NCI-H2171 (cell line): ENCODE data around the gene PTPN5.

Source experiments
- DNase-seq: peaks from one replicate; lab custom pipeline; 2025; lab: John Stamatoyannopoulos, UW

Gene PTPN5

DNA sequence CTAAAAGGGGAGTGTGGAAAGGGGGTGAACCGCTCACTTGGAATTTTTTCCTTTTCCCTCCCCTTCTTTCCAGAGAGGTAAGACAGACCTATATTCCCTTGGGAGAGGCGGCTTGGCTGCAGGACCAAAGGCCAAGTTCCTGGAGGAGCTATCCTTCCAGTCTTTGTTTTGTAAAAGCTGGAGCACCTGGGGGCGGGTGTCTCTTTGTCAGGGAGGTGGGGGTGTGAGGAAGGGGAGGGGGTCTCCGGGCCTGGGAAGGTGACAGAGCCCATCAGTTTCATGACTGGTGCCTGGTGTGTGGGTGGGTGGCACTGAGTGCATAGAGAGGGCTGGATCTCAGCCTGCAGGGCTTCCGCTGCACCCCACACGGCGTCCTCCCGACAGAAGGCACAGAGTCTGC lies 18.5 kb downstream of the PTPN5 start:
- DNase-seq, result no peak

DNA sequence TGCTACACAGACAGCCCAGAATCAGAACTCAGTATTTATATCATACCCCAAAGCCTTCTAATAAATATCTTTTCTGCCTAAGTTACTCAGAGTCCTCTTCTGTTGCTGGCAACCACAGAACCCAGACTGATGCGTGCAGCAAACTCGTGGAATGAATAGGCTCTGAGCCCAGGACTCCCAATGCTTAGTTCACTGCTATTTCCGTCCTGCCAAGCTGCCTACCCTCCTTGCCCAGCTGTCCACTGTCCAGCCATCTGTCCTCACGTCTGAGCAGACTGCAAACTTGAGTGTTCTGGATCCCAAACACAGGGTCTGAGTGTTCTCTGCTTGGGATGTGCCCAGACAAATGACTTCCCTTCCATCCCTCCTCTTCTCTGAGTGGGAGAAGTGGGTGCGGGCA lies 19.4 kb downstream of the PTPN5 start:
- no peak for DNase-seq

DNA sequence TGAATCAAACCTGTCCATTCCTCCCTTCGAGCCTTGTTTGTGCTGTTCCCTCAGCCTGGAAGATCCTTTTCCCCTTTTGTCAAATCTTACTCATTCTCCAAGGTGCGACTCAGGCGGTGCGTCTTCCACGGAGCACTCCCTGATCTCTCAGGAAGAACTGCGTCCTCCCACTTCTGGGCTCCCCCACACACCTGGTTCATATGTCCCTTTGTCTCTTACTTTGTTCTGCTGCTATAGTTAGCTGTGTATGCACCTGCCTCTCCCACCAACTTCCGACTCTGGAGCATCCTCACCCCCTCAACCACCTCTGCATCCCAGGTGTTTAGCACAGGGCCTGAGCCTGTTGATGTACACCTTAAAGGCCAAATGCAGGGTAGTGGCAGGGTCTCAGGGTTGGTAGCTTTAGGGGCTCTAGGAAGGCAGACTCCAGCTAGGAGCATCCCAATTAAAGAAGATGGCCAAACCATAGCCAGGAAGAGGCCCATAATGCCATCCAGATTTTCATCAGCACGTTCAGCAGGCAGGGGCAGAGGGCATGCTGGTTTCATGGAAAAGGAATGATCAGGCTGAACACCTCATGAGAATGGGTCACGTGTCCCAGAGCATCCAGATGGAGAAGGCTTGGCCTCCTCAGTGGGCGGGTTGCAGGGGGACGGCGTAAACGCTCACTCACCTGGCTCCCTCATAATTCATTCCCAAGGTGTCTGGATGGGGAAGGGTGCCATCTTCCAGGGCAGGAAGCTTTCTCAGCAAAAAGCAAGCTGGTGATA lies 20.1 kb downstream of the PTPN5 start:
- DNase-seq, result no peak

DNA sequence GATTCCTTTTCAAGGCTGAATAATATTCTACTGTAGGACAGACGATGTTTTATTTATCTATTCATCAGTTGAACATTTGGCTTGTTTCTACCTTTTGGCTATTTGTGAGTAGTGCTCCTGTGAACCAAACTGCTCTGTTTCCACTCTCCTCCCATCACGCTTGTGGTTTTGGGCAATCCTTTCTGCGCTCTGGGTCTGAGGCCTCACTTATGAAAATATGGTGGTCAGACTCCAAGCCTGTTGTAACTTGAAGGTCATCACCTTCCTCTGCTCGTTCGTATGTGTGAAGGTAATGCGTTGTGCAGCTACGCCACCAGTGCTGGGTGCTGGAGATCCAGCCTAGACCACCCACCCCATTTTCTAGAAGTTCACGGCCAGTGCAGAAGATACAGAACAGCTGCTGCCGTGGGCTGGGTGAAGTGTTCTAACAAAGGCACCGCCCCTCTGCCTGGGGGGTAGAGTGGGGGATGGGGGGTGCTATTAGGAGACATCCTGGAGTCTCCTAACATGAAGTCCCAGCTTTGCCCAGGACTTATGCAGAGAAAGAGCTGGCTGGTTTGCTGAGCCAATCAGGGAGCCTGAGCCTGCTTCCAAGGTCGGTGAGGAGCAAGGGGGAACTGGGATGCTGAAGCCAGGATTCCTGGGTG lies 21.0 kb downstream of the PTPN5 start:
- DNase-seq, result no peak

DNA sequence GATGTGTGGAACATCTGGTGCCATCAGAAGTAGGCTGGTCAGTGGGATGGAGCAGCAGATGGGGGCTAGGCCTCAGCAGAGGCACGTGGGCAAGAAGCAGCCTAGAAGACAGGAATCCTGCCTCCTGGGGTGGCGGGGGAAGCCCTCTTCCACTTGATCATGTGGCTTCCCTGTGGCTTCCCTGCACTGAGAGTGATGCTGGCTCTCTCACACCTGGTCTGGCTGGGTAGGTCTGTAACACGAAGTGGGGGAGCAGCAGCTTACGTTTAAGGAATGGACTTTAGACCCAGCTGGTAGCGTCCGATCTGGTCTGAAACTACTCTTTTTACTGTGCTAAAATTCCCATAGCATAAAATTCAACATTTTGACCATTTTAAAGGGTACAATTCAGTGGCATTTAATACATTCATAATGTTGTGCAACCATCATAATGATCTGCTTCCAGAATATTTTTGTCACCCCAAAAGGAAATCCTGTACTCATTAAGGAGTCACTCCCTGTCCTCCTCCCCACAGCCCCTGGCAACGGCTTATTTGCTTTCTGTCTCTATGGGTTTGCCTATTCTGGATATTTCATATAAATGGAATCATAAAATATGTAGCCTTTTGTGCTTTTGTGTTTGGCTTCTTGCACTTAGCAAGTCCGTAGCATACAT lies 21.7 kb downstream of the PTPN5 start:
- no peak for DNase-seq

DNA sequence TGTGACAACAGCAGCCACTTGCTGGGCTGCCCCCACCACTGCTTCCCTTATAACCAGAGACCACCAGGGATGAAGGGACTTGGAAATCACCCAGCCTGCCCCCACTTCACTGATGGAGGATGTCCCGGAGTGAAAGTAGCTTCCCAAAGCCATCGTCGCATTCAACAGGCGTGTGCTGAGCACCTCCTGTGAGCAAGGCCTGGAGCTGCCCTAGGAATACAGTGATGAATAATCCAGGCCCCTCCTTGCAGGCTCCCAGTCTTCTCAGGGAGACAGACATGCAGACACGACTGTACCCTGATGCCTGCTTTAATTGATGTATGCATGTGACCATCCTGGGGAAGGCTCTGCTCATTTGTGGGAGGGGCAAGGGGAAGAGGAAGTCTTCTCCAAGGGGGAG lies 22.6 kb downstream of the PTPN5 start:
- DNase-seq, result no peak

DNA sequence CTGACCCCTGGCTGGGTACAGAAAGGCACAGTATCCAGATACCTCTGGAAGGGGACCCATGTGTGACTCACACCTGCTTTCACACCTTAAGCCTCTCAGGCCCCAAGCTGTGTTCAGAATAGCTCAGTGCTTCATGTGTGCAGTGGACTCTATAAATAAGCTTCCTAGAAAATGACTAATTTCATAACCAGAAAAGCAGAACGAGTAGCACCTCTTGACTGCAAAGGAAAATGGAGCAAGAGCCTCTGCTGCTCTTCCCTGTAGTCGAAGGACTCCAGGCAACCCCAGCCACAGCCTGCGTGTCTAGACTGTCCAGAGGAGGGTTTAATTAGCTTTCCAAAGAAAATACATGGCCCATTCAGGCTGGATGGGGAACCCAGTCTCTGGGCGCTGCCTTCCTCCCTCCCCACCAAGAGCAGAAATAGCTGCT lies 23.1 kb downstream of the PTPN5 start:
- DNase-seq, result no peak

DNA sequence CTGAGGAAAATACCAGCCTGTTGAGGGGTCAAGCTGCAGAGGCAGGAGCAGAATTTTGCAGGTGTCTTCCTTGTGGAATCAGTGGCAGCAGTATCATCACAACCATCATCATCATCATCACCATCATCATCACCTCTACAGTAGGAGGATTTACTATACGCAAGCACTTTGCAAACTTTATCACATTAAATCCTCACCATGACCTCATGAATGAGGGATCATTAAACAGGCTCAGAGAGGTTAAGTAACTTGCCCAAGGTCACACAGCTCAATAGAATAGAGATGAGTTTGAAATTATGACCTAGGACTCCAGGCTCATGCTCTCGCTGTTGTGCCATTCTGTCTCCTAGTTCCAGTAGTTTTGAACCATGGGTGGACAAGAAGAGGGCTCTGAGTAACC lies 25.6 kb downstream of the PTPN5 start:
- DNase-seq, result no peak

DNA sequence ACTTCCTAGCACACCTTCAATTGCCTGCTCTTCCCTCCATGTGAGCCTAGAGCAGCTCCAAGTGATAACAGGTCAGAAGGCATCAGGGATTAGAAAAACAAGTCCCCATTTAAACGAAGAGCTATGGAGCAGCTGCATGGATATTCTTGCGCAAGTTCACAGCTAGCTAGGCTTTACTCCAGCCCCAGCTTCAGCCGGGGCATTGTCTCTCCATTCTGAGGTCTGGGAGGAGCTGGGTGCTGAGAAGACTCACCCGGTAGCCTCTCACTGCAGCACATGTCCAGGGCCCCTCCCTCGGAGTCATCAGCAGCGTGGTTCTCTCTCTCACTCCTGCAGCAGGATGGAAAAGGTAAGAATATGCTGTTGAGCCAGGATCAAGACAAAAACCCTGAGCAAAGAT lies 26.0 kb downstream of the PTPN5 start:
- no peak for DNase-seq

DNA sequence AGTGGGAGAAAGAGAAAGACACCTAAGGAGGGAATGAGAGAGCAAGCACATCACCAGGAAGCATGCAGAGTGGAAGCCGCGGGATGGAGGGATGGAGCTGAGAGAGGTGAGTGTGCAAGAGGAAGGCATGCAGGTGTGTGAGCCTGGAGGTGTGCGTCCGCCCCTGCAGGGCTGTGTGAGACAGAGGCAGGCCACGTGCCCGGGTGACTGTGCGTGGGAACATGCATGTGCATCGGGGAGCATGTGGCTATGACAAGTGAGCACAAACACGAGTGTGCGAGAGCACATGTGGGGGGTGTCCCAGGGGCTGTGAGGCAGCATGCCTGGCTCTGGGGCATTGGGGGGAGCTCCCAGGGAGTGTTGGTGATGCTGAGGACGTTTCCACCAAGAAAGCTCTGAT lies 29.9 kb downstream of the PTPN5 start:
- no peak for DNase-seq

DNA sequence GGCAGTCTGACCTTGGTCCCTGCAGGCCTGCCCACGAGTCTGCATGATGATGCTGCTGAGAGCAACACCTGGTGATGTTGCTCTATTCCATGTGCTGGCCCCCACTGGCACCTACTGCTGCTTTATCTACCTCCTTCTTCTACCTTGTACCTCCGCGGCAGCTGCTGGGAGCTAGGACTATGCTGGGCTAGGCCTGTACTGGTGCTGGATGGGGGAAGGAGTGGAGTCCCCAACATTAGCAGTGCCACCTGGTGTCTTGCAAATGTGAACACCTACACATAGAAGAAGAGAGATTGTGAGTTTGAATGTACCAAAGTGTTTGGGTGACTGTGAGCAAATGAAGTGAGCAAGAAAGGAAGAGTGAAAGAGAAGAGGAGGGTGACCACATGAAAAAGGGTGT lies 30.5 kb downstream of the PTPN5 start:
- no peak for DNase-seq

DNA sequence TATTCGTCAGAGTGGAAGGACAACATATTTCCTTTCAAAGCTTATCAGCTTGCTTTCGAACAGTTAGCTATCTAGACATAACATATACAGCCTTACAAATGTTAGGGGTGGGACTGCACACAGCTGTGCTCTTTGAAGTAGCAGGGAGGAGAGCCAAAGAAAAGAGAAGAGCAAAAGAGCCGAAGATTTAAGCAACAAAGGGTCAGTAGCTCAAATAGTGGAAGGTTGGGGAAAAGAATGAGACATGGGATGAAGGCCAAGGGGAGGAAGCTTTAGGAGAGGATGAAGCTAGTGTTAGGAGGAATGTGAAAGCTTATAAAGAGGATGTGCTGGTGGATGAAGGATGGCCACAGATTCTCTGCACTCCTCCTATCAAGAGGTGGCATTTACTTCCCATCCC lies 33.8 kb downstream of the PTPN5 start:
- no peak for DNase-seq

DNA sequence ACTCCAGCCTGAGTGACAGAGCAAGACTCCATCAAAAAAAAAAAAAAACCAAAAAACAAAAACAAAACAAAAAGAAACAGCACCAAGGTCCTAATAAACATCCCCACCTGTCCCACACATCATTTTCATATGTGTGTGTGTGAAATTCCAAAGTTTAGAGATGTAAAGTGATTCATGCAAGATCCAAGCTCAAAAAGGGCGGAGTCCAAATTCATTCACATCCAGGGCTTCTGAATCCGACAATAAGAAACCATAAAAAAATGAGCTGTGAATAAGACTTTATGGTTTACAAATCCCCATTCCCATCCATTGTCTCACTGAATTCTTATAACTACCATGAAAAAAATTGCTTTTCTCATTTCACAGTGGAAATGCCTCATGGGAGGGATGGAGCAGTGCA lies 34.7 kb downstream of the PTPN5 start:
- no peak for DNase-seq

DNA sequence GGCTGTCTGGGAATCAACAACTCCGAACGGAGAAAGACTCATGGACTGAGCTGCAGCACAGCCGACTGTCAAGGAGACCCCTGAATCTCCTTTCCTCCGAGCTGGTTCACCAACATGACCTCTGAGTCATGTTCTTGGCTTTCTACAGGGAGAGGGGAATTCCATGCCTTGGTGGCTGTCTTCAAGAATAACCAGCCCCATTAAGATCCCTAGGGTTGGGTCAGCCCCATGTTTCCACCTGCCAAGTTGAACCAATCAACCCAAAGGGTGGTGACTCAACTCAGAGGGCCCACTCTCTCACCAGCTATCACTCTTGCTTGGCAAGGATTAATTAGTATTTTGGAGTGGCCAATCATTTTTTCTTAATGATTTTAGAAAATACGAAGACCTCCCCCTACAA lies 37.3 kb downstream of the PTPN5 start:
- no peak for DNase-seq

DNA sequence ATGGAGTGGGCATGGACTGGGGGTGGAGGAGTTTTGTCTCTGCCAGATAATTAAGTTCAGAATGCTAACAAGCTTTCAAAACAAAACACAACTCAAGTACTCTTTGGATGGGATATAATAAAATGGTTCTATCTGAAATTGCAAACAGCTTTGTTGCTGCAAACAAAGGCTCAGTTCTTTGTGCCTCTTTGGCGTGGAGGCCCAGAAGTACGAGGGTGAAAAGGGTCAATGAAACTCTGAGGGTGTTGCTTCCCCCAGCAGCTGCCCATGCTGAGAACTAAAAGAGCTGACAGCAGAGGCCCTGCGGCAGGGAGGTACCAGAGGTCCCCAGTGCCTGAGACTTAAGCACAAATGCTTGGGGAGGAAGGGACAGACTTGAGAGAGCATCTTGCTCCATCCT lies 39.1 kb downstream of the PTPN5 start:
- no peak for DNase-seq

DNA sequence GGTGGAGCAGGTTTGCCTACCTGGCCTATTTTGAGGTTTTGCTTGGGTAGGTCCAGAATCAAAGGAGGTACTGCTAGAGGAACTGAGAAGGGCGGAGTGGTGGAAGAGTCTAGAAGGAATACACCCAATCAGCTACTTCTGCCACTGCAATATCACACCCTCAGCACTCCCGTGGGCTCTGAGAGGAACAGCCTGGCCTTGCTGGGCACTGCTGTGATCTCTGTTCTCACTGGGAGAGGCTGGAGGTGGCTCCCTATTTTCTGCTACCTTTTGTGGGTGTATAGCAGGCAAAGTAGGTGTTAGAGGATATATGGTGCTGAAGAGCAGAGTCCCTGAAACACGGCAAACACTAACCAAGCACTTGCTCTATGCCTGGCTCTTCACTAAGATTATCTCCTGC lies 40.7 kb downstream of the PTPN5 start:
- DNase-seq, result no peak

DNA sequence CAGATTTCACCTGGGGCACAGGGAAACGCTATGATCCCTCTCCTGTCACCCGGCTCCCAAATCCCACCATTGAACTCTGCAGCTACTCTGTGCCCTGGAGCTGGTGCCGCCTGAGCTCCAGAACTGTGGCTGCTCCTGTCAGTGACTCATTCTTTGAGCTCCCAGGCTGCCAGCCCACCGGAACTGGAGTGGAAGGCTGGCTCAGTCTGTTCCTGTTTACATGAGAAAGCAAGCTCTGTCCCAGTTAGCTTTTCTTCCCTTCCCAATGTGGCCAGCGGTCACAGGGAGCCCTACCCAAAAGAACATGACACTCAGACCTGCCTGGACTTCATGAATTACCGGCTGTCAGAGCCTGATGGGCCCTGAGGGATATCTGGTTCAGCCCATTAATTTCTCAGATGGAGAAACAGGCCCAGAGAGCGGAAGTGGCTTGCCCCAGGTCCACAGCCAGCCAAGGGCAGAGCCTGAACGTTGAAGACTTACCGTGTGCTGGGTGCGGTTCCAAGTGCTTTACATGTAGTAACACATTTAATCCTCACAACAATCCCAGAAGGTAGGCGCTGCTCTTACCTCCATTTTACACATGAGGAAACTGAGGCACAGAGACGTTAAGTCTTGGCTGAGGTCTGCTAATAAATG lies 41.8 kb downstream of the PTPN5 start:
- no peak for DNase-seq

DNA sequence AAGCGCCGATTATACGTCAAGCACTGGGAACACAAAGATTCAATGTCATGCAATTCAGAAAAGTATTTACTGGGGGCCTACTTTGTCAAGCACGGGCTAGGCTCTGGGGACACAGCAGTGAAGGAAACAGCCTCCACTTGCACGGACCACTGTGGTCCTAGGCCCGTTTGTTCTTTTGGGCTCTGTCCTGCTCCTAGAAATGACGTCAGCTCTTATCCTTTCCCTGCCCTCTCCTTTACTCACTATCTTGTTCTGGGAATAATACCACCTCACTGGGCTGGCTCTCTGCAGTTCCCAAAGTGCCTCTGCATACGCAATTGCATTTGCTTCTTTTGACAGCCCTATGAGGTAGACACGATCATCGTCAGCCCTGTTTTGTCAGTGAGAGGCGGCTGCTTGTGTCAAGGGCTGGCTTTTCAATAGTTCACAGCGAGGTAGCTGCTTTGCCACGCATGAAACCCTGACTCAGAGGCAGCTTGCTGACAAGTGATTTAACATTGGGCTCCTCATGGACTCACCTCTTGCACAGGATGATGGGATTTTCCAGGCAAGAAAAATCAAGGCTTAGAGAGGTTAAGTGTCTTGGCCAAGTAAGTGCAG lies 42.7 kb downstream of the PTPN5 start:
- DNase-seq, result no peak

DNA sequence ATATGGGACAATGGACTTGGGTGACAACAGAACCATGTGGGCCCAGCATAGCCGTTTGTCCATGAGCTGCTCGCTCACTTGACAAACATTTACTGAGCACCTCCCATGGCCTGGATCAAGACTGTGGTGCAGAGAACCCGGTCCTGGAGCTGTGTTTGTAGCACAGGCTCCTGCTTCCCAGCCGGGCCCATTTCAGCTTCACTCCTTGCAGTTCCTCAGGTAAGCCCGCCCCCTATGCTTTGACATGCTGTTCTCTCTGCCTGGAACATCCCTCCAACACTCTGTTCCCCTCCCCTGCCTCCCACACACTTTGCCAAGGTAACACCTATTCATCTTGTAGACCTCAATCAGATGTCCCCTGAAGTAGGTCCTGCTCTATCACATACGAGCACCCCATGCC lies 46.3 kb downstream of the PTPN5 start:
- no peak for DNase-seq

DNA sequence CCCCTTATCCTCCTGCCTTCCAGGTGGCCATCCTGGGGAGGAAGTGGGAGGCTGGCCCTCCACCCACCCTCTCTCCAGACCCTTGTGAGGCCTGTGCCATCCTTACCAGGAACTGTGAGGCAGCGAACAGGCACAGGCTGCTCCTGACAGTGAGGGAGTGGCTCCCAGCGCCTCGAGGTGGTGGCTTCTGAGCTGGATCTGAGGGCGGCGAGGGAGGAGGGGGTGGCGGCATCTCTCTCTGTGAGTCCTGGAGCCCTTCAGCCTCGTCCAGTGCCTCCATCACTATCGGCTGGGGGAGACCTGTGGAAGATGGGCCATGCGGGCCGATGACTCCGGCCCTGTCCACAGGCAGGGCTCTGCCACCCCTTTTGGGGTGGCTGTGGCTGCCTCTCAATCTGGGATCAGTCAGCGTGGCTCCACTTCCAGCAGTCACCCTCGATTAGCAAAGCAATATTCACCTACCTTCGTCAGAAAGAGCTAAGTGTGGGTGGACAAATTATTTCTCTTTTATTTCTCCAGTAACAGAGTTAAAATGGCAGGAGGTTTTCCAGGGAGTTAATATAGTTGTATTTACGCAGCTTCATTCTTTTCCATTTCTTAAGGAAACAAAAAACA lies 47.6 kb downstream of the PTPN5 start:
- DNase-seq, result no peak

DNA sequence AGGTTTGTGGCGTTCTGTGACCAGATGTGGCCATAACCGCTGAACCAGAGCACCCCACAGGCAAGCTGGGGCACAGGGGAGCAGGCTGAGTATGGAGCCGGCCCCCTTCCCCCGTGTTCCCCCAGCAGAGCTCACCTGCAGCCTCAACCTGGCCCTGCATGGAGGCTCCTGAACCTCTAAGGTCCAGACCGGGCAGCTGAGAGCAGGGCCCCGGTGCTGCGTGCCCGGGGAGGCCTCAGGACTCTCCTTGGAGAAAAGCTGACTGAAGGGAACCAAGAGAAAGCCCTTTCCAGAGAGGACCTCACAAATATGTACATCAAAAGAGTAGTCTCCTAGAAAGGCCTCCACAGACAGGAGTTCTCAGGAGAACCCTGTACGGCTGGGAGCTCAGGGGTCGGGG lies 48.2 kb downstream of the PTPN5 start:
- DNase-seq, result no peak

DNA sequence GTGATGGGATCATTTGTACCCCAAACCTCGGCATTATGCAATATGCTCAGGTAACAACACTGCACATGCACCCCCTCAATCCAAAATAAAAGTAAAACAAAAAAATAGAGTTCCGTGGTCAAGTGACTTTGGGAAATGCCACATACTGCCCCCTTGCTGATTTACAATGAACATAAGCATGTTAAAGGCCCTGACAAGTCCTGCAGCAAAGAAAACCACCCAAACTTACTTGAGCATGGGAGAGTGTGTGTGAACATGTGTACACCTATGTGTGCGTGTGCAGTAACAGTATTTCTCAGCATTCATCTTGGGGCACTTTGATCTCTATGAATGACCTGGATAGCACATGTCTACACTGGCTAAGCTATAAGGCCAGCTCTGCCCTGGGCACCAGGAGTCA lies 49.8 kb downstream of the PTPN5 start:
- DNase-seq, result no peak
